Measurements from ENCODE around the gene HNRNPDL. TPM values are rescaled to one million over a fixed set of nuclear protein-coding genes. Genes with fewer than 3 reads are reported as not detected.

Gene HNRNPDL
- total RNA-seq, 1 donor from 2014 or later: 444 TPM

GRCh38 chr4:82428969-82429727 is 1.1 kb downstream of the HNRNPDL start:
- Mint-ChIP-seq H3K27ac (ENCODE audit: unreplicated experiment) (peak overlapping the region; percentile 100), H3K27me3 (ENCODE audit: unreplicated experiment) (peaks cover 9% of the 10 kb centered on the region), H3K4me3 (ENCODE audit: unreplicated experiment) (peak overlapping the region; percentile 98), H3K9me3 (ENCODE audit: unreplicated experiment) (peaks cover 27% of the 10 kb centered on the region), H3K4me1 (ENCODE audit: low read depth, unreplicated experiment) (peaks cover 21% of the 10 kb centered on the region), H3K36me3 (ENCODE audit: unreplicated experiment) (peaks cover 11% of the 10 kb centered on the region)
- DNase-seq: peak; percentile 95
- peak; percentile 99 for TF ChIP-seq CTCF (IDR thresholded peaks at IDR 0.05; ENCODE audit: partially characterized antibody, unreplicated experiment)

GRCh38 chr4:82428526-82428968 is 1.7 kb downstream of the HNRNPDL start:
- Mint-ChIP-seq H3K27ac (ENCODE audit: unreplicated experiment) (peak overlapping the region; percentile 91), H3K36me3 (ENCODE audit: unreplicated experiment) (peaks cover 11% of the 10 kb centered on the region), H3K27me3 (ENCODE audit: unreplicated experiment) (peaks cover 11% of the 10 kb centered on the region), H3K9me3 (ENCODE audit: unreplicated experiment) (peaks cover 27% of the 10 kb centered on the region), H3K4me1 (ENCODE audit: low read depth, unreplicated experiment) (peaks cover 19% of the 10 kb centered on the region), H3K4me3 (ENCODE audit: unreplicated experiment) (peak overlapping the region; percentile 98)
- no peak for TF ChIP-seq CTCF (IDR thresholded peaks at IDR 0.05; ENCODE audit: partially characterized antibody, unreplicated experiment)
- DNase-seq: no peak

GRCh38 chr4:82425478-82425877 is 4.8 kb downstream of the HNRNPDL start:
- Mint-ChIP-seq H3K27ac (ENCODE audit: unreplicated experiment) (no peak overlapping the region), H3K4me1 (ENCODE audit: low read depth, unreplicated experiment) (peaks cover 13% of the 10 kb centered on the region), H3K9me3 (ENCODE audit: unreplicated experiment) (peaks cover 19% of the 10 kb centered on the region), H3K4me3 (ENCODE audit: unreplicated experiment) (no peak overlapping the region), H3K36me3 (ENCODE audit: unreplicated experiment) (peaks cover 11% of the 10 kb centered on the region), H3K27me3 (ENCODE audit: unreplicated experiment) (peaks cover 8% of the 10 kb centered on the region)
- TF ChIP-seq CTCF (IDR thresholded peaks at IDR 0.05; ENCODE audit: partially characterized antibody, unreplicated experiment): no peak
- no peak for DNase-seq

GRCh38 chr4:82423245-82424054 is 6.8 kb downstream of the HNRNPDL start:
- H3K27me3 Mint-ChIP-seq (ENCODE audit: unreplicated experiment): peaks cover 5% of the 10 kb centered on the region
- peaks cover 8% of the 10 kb centered on the region for H3K36me3 Mint-ChIP-seq (ENCODE audit: unreplicated experiment)
- peaks cover 11% of the 10 kb centered on the region for H3K9me3 Mint-ChIP-seq (ENCODE audit: unreplicated experiment)
- TF ChIP-seq CTCF (IDR thresholded peaks at IDR 0.05; ENCODE audit: partially characterized antibody, unreplicated experiment): no peak
- DNase-seq: no peak
- H3K27ac Mint-ChIP-seq (ENCODE audit: unreplicated experiment): no peak overlapping the region
- peaks cover 13% of the 10 kb centered on the region for H3K4me1 Mint-ChIP-seq (ENCODE audit: low read depth, unreplicated experiment)
- H3K4me3 Mint-ChIP-seq (ENCODE audit: unreplicated experiment): peak overlapping the region; percentile 27

Measured in glutamatergic neuron (in vitro differentiated cells).